GM19238 (cell line): ENCODE data around the gene PPP1CA.

Experiments used
- DNase-seq: peaks from one replicate; pipeline ENCODE4 v3.0.0; 2011; ENCODE audit warnings: low spot score; ENCODE audit not compliant: insufficient read length

Gene PPP1CA

GRCh38 chr11:67387069-67387468, 14.6 kb downstream of the PPP1CA start:
- DNase-seq, result no peak

- DNase-seq, result no peak
Observed at GRCh38 chr11:67384851-67385366, 16.7 kb downstream of the PPP1CA start.

- DNase-seq, result peak; percentile 73
Observed at GRCh38 chr11:67382276-67383136, 19.2 kb downstream of the PPP1CA start.

GRCh38 chr11:67381244-67381972, 20.2 kb downstream of the PPP1CA start:
- no peak for DNase-seq

GRCh38 chr11:67379061-67380058, 22.3 kb downstream of the PPP1CA start:
- no peak for DNase-seq

GRCh38 chr11:67378544-67378943, 23.1 kb downstream of the PPP1CA start:
- no peak for DNase-seq

GRCh38 chr11:67376873-67377808, 24.5 kb downstream of the PPP1CA start:
- DNase-seq, result no peak

- DNase-seq, result no peak
Observed at GRCh38 chr11:67376063-67376820, 25.4 kb downstream of the PPP1CA start.

GRCh38 chr11:67375320-67376055, 26.2 kb downstream of the PPP1CA start:
- DNase-seq, result no peak

- DNase-seq, result no peak
Observed at GRCh38 chr11:67374571-67375281, 26.9 kb downstream of the PPP1CA start.

GRCh38 chr11:67373648-67374570, 27.7 kb downstream of the PPP1CA start:
- peak; percentile 78 for DNase-seq

GRCh38 chr11:67372993-67373647, 28.5 kb downstream of the PPP1CA start, which contains the start of gene CLCF1:
TSS of gene CLCF1 (minus strand) at chr11:67373598. CDS start at chr11:67373539, 59 bp downstream.
- DNase-seq, result peak; percentile 71

GRCh38 chr11:67372321-67372992, 29.2 kb downstream of the PPP1CA start:
- DNase-seq, result no peak

- no peak for DNase-seq
Observed at GRCh38 chr11:67371911-67372320, 29.7 kb downstream of the PPP1CA start.

GRCh38 chr11:67371189-67371910, 30.3 kb downstream of the PPP1CA start:
- DNase-seq, result peak; percentile 64
